GM18858 (cell line): ENCODE results near the gene ZMIZ2.
"Not testable (repeated sequence)": the region's sequence is repeated elsewhere in the genome, so short reads cannot be mapped to it uniquely, and the experiment has no call there.

Experiments used
- ATAC-seq: cut with Tn5 transposase; IDR thresholded peaks from one replicate; pipeline ENCODE4 v1.9.1; 2021; ENCODE audit not compliant: unreplicated experiment

Gene ZMIZ2

DNA sequence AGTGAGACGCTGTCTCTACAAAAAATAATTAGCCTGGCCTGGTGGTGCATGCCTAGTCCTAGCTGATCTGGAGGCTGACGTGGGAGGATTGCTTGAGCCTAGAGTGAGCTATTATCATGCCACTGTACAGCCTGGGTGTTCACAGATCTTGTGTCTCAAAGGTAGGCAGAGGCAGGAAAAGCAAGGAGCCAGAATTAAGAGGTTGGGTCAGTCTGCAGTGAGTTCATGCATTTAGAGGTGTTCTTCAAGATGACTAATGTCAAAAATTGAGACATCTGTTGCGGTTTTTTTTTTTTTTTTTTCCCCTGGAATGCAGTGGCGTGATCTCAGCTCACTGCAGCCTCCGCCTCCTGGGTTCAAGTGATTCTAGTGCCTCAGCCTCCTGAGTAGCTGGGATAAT lies 53.2 kb downstream of the ZMIZ2 start:
- no peak for ATAC-seq

DNA sequence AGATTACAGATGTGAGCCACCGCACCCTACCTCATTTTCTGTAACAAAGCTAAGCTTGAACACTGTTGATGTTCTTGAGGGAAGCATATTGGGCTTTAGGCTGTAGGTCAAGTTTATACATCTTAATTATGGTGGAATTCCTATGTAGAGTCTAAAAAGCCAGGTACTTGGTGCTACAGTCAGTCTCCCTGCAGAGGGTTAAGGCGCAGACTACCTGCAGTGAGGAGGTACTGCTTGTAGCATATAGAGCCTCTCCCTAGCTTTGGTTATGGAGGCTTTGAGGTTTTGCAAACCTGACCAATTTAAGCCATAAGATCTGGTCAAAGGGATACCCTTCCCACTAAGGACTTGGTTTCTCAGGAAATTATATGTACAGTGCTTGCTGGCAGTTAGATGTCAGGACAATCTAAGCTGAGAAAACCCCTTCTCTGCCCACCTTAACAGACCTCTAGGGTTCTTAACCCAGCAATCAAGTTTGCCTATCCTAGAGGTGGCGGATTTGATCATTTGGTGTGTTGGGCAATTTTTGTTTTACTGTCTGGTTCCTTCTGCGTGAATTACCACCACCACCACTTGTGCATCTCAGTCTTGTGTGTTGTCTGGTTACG lies 53.9 kb downstream of the ZMIZ2 start:
- no peak for ATAC-seq

- not testable (repeated sequence) for ATAC-seq
Measured at GRCh38 chr7:44803828-44804519, 55.3 kb downstream of the ZMIZ2 start.

GRCh38 chr7:44805950-44806349 lies 57.3 kb downstream of the ZMIZ2 start:
- ATAC-seq = no peak

DNA sequence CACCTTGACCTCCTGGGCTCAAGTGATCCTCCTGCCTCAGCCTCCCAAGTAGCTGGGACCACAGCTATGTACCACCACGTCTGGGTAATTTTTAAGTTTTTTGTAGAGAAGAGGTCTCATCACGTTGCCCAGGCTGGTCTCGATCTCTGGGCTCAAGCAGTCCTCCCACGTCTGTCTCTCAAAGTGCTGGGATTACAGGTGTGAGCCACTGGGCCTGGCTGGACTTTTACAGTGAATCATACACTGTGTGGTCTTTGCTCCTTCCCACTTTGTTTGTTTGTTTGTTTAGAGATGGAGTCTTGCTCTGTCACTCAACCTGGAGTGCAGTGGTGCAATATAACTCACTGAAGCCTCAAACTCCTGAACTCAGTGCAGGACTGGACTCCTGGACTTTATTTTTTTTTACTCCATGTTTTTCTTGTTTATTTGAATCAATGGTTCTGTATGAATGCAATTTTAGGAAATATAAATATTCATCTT lies 60.3 kb downstream of the ZMIZ2 start:
- ATAC-seq = no peak

DNA sequence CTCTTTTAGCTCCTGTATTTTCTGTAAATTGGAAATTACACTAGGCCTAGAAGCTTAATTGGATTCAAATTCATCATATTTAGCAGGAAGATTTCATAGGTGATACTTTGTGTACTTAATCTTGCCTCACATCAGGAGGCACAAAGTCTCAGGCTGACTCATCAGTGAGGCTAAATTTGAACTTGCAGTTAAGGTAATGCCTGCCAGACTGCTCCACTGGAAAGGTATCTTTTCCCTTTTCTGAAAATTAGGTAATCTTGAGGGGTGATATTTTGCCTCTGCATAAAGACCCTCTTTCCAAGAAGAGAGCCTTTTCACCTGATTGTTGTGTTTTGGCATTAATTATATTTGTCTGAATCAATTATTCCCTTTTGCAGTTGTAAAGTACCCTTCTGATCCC lies 62.4 kb downstream of the ZMIZ2 start:
- ATAC-seq = no peak

GRCh38 chr7:44811571-44811970 lies 62.9 kb downstream of the ZMIZ2 start:
- ATAC-seq = no peak

DNA sequence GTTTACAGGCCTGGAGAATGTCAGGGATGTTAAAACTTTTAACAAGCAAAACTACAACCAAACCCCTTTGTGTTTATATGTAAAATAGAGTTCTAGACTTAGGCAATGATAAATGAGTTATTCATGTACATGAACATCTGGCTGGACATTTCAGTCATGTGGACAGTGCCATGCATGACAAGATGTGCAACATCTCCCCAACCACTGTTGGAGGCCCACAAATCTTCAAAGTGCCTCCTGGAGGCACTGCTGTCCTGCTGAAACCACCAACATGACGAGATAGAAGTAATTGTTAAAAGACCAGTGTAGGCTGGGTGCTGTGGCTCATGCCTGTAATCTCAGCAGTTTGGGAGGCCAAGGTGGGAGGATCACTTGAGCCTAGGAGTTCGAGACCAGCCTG lies 66.3 kb downstream of the ZMIZ2 start:
- ATAC-seq = no peak

DNA sequence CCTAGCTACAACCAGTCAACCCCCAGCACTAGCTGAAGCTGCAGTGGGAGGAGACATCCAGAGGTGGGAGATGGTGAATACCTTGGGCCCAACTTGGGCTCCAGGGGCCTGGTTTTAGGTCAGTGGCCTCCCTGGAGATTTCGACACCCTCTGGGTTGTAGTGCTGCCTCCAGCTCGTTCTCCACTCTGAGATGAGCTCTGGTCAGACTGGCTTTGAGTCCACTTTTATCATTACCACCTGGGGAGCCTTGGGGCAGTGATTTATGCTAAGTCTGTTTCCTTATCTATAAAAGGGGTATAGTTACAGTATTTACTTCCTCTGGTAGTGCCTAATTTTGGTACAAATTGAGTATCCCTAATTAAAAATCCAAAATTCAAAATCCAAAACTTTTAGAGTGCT lies 70.6 kb downstream of the ZMIZ2 start:
- ATAC-seq = no peak
